RPMI8226 (cell line): Measurements from ENCODE around the gene WNT9B.
"Not testable (repeated sequence)": the region's sequence is repeated elsewhere in the genome, so short reads cannot be mapped to it uniquely, and the experiment has no call there.

ENCODE experiments used
- DNase-seq: peaks from one replicate; pipeline ENCODE4 v3.0.0-alpha.2; 2015

WNT9B gene

GRCh38 chr17:46822388-46822921 is 28.9 kb upstream of the WNT9B start:
- peak; percentile 48 for DNase-seq

GRCh38 chr17:46823657-46824056 is 27.7 kb upstream of the WNT9B start:
- no peak for DNase-seq

DNA sequence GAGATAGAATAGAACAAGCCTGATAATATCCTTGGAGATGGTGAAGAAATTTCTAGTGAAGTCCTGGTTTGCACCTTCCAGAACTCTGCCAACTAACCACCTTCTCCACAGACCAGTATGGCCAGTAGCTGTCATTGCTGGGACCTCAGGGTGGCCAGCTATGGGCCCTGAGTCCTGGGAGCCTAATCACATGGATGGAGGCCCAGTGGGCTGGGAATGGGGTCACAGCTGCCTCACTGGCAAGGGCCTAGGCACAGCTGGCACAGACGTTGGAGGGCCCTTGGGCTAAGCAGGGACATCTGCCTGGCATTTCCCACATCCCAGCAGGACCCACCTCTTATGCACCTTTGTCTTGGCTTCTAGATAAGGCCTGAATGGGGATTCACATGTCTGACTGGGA is 25.3 kb upstream of the WNT9B start:
- DNase-seq = no peak

- DNase-seq = no peak
Measured at GRCh38 chr17:46827274-46827673, 24.1 kb upstream of the WNT9B start.

GRCh38 chr17:46831573-46832330 is 19.6 kb upstream of the WNT9B start:
- DNase-seq = no peak

DNA sequence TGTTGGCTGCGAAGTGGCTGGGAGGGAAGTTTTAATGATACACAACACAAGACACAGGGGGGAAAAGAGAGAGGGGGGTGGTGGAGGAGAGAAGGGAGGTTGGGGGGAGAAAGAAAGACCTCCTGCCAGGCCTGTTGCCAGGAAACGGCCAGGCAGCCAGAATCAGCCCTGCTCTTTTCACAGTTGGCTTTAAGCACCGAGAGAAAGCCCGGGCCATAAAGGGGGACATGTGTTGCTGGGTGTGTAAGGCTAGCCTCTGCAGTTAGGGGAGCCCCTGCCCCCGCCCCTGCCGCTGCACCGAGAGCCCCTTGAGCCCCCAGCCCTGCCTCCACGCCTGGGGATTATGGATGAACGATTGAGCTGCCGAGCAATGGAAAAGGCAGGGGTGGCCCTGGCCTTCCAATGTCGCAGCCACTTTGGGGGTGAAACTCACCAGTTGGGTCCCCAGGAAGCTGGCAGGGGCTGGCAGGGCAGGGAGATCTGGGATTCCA is 19.0 kb upstream of the WNT9B start:
- no peak for DNase-seq

DNA sequence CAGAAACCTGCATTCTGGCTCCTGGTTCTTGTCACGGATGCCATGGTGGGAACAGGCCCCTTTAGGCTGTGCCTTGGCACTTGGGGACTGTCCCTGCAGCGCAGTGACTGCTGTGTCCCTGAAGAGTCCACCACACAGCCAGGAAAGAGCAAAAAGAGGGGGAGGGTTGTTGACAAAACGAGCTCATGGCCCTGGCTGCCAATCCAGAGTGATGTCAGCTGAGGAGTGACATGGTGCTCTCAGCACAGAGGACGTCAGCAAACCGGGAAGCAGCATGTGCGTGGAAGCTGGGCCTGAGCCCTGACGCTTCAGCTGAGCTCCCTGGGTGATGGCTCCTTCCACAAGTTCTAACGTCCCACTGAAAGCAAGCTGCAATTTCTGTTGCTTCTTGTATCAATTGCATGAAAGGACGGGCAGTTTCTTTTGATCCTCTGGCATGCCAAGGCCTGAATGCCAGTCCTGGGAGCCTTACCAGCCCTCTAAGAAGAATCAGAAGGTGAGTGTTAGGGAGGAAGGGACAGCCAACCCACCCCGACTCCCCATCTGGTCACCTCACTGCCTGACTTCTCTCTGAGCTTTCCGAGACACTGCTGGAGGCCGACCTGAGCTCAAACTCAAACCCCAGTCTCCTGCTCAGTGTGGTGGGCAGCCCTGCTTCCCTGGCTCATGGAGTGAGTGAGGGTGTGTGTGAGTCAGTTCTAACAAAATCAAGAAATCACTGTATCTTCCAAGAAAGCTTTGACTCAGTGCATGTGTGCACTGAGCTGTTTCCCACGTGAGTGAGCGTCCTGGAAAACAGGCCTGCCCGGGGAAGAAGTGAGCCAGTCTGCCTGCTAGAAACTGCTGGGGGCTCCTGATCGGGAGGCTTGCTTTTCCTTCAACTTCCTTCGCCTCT is 18.2 kb upstream of the WNT9B start:
- DNase-seq = no peak

- no peak for DNase-seq
Measured at GRCh38 chr17:46833840-46834208, 17.6 kb upstream of the WNT9B start.

DNA sequence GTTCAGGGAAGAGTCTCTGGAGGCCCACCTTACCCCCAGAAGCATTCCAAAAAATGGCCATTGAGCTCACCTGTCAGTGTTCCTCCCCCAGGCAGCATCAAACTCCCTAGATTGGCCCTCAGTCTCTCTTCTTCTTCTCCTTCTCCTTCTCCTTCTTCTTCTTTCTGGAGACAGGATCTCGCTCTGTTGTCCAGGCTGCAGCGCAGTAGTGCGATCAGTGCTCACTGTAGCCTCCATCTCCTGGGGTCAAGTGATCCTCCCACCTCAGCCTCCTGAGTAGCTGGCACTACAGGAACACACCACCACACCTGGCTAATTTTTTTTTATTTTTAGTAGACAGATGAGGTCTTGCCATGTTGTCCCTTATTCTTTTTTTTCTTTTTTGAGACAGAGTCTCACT is 16.5 kb upstream of the WNT9B start:
- no peak for DNase-seq

DNA sequence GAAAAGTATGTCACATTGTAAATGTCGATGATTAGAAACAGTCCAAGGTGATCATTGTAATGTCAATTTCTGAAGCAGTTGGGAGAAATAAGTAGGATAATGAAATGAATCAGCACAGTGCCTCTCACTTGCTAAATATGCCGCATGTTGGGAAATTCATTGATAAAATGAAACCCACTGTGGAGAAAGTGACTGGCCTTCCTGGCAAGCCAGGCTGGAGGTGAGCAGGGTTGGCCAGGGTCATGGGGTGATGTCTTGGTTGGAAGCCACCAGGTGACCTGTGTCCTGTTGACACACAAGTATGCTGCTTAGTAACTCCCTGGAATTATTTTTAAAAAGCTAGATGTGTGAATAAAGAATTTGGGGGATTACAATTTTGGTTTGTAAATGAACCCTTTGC is 14.9 kb upstream of the WNT9B start:
- no peak for DNase-seq

DNA sequence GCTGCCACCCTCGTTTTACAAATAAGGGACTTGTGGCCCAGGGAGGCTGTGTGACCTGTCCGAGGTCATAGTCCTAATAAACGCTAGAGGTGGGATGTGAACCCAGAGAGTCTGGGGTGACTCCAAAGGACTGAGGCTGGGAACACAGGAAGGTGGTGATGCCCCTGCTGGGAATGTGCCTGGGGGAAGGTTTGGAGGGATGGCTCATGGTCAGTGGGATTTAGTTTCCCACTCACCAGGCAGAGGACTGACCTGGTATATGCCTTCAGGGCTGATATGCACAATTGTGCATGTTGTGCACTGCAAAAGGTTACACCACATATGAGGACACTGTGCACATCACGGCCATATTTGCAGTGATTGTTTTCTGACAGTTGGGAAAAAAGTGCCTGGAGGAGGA is 13.9 kb upstream of the WNT9B start:
- no peak for DNase-seq

DNA sequence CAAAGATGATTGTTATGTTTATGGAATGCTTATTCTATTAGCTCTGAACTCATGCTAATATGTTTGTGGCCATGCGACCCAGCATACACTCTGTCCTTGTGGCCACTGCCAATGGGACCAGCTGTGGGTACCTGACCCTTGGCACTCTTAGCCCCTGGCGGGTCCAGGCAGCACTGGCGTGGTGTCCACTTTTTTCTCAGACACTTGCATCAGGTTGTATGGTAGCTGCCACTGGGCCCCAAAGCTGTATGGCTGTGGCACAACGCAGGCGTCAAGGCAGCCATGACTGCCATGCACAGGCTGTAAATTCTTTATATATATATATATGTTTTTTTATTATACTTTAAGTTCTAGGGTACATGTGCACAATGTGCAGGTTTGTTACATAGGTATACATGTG is 12.2 kb upstream of the WNT9B start:
- no peak for DNase-seq

GRCh38 chr17:46840596-46840995 is 10.8 kb upstream of the WNT9B start:
- DNase-seq = not testable (repeated sequence)

- DNase-seq = peak; percentile 27
Measured at GRCh38 chr17:46841561-46842379, 9.6 kb upstream of the WNT9B start.

GRCh38 chr17:46842835-46843234 is 8.5 kb upstream of the WNT9B start:
- DNase-seq = no peak

- DNase-seq = no peak
Measured at GRCh38 chr17:46847204-46848191, 3.9 kb upstream of the WNT9B start.

- DNase-seq = no peak
Measured at GRCh38 chr17:46848534-46848933, 2.8 kb upstream of the WNT9B start.

GRCh38 chr17:46850688-46851028 is 725 bp upstream of the WNT9B start:
- DNase-seq = no peak

DNA sequence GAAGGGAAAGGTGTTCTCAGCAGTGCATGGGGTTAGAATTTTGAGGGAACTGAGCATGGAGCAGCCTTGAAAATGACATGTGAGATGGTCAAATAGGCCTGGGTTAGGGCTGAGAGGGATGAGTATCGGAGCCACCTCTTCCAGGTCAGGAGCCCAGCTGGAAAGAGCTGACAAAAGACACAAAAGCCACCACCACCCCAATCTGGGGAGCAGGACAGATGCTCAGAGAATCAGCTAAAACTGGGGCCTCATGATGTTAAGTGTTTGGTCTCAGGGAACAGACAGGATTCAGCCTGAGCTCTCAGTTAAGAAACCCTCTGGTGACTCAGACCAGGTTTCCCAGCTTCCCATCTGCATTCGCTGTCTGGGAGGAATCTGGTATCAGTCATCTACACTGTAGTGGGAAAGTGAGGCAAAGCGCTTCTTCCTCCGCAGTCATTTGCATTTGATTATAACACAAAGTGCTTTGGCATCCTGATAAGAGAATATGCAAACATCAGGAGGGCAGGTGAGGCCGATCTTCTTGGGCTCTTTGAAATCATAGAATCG is 2.6 kb downstream of the WNT9B start:
- DNase-seq = no peak

GRCh38 chr17:46854515-46854914 is 3.1 kb downstream of the WNT9B start:
- DNase-seq = no peak

DNA sequence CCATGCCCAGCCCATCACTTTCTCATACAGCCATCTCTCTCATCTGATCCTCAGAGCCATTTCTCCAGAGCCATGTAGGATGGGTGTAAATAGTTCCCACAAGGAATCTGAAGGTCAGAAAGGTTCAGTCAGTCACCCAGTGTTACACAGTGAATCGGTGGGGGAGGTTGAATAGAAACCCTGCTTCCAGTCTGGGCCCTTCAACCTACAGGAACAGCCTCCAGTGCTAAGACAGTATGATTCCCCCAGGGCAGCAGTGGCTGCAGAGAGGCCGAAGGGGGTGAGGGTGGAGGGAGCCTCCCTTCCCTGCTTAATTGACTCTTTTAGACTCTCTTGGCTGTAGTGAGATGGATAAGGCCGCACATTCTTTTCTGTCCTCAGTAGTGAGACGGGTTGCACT is 3.6 kb downstream of the WNT9B start:
- DNase-seq = no peak

DNA sequence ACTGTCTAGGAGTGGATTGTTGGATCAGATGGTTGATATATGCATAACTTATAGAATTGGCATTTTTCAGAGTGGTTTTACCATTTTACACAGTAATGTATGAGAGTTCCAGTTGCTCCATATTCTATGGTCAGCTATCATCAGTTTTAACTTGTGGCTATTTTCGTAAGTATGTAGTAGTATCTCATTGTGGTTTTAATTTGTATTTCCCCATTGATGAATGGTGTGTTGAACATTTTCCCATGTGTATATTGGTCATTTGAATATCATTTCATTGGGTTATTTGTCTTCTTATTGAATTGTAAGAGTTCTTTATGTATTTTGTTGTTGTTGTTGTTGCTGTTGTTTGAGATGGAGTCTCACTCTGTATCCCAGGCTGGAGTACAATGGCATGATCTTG is 6.2 kb downstream of the WNT9B start:
- no peak for DNase-seq
